ENCODE measurements around the gene NPR3.
"Not testable (repeated sequence)": the region's sequence is repeated elsewhere in the genome, so short reads cannot be mapped to it uniquely, and the experiment has no call there.

The NPR3 gene

GRCh38 chr5:32769711-32770110, 58.6 kb downstream of the NPR3 start:
- DNase-seq: no peak

- no peak for DNase-seq
These were observed 59.3 kb downstream of the NPR3 start for GRCh38 chr5:32770444-32770843.

- no peak for DNase-seq
These were observed 59.9 kb downstream of the NPR3 start for GRCh38 chr5:32771037-32771436.

GRCh38 chr5:32773944-32774343, 62.8 kb downstream of the NPR3 start:
- no peak for DNase-seq

- no peak for DNase-seq
These were observed 65.1 kb downstream of the NPR3 start for GRCh38 chr5:32776200-32776599.

- DNase-seq: no peak
These were observed 66.1 kb downstream of the NPR3 start for GRCh38 chr5:32777222-32777621.

- DNase-seq: no peak
These were observed 66.6 kb downstream of the NPR3 start for GRCh38 chr5:32777733-32778132.

- no peak for DNase-seq
These were observed 67.3 kb downstream of the NPR3 start for GRCh38 chr5:32778403-32778802.

- DNase-seq: no peak
These were observed 68.8 kb downstream of the NPR3 start for GRCh38 chr5:32779754-32780415.

GRCh38 chr5:32780508-32780919, 69.4 kb downstream of the NPR3 start:
- DNase-seq: no peak

- DNase-seq: no peak
These were observed 72.5 kb downstream of the NPR3 start for GRCh38 chr5:32783661-32784060.

- no peak for DNase-seq
These were observed 74.6 kb downstream of the NPR3 start for GRCh38 chr5:32785611-32786254.

- DNase-seq: no peak
These were observed 75.2 kb downstream of the NPR3 start for GRCh38 chr5:32786311-32786710.

- DNase-seq: no peak
These were observed 79.4 kb downstream of the NPR3 start for GRCh38 chr5:32790411-32790951.

GRCh38 chr5:32791536-32792243, 80.6 kb downstream of the NPR3 start:
- no peak for DNase-seq

GRCh38 chr5:32794086-32794485, 83.0 kb downstream of the NPR3 start:
- DNase-seq: no peak

GRCh38 chr5:32802764-32803163, 91.6 kb downstream of the NPR3 start:
- DNase-seq: no peak

GRCh38 chr5:32803656-32804055, 92.5 kb downstream of the NPR3 start:
- DNase-seq: no peak

GRCh38 chr5:32805462-32805861, 94.3 kb downstream of the NPR3 start:
- not testable (repeated sequence) for DNase-seq

- no peak for DNase-seq
These were observed 95.0 kb downstream of the NPR3 start for GRCh38 chr5:32805971-32806638.

- no peak for DNase-seq
These were observed 97.7 kb downstream of the NPR3 start for GRCh38 chr5:32808783-32809182.

GRCh38 chr5:32810804-32811203, 99.7 kb downstream of the NPR3 start:
- DNase-seq: no peak

GRCh38 chr5:32812399-32812798, 101.3 kb downstream of the NPR3 start:
- DNase-seq: no peak

Measured in stimulated activated CD4-positive, alpha-beta T cell treated with anti-CD3 and anti-CD28 coated beads, Interleukin-1b, Interleukin-23, amount 100 ng/mL, for 48 hours (primary cell).